CD1c-positive myeloid dendritic cell (primary cell): ENCODE results near the gene C2CD2L.
"Not testable (repeated sequence)": the region's sequence is repeated elsewhere in the genome, so short reads cannot be mapped to it uniquely, and the experiment has no call there.

ENCODE experiments used
- DNase-seq: peaks from one replicate; pipeline ENCODE4 v3.0.0-alpha.2; 2016; ENCODE audit errors: extremely low spot score

The C2CD2L gene

GRCh38 chr11:119115484-119116234, 8.5 kb downstream of the C2CD2L start:
- DNase-seq, result peak; percentile 83

- no peak for DNase-seq
These were observed 9.1 kb downstream of the C2CD2L start for GRCh38 chr11:119116235-119116594.

GRCh38 chr11:119116601-119117000, 9.5 kb downstream of the C2CD2L start:
- DNase-seq, result no peak

- DNase-seq, result no peak
These were observed 10.0 kb downstream of the C2CD2L start for GRCh38 chr11:119117004-119117706.

GRCh38 chr11:119118227-119118626, 11.1 kb downstream of the C2CD2L start:
- no peak for DNase-seq

GRCh38 chr11:119118946-119119345, 11.8 kb downstream of the C2CD2L start:
- DNase-seq, result no peak

GRCh38 chr11:119120639-119121007, 13.5 kb downstream of the C2CD2L start:
- DNase-seq, result no peak

GRCh38 chr11:119121008-119121810, 14.1 kb downstream of the C2CD2L start, which contains the start of gene HINFP:
Gene HINFP (plus strand): TSS chr11:119121580. CDS start chr11:119126945, 5,365 bp downstream.
- peak; percentile 99 for DNase-seq

- DNase-seq, result no peak
These were observed 14.6 kb downstream of the C2CD2L start for GRCh38 chr11:119121811-119122124.

- DNase-seq, result no peak
These were observed 18.7 kb downstream of the C2CD2L start for GRCh38 chr11:119125821-119126220.

GRCh38 chr11:119126675-119127268, 19.6 kb downstream of the C2CD2L start:
- DNase-seq, result no peak

- no peak for DNase-seq
These were observed 23.5 kb downstream of the C2CD2L start for GRCh38 chr11:119130662-119131061.

GRCh38 chr11:119134389-119134978, 27.3 kb downstream of the C2CD2L start:
- peak; percentile 60 for DNase-seq

- DNase-seq, result not testable (repeated sequence)
These were observed 32.1 kb downstream of the C2CD2L start for GRCh38 chr11:119139276-119139675.

GRCh38 chr11:119144825-119145486, 37.8 kb downstream of the C2CD2L start:
- DNase-seq, result peak; percentile 67

- DNase-seq, result no peak
These were observed 38.4 kb downstream of the C2CD2L start for GRCh38 chr11:119145551-119145950.

GRCh38 chr11:119147604-119148333, 40.6 kb downstream of the C2CD2L start:
- no peak for DNase-seq

GRCh38 chr11:119148720-119149017, 41.5 kb downstream of the C2CD2L start:
- no peak for DNase-seq

- no peak for DNase-seq
These were observed 42.1 kb downstream of the C2CD2L start, which contains the start of gene ABCG4 for GRCh38 chr11:119149018-119149785. Gene ABCG4 (plus strand): TSS chr11:119149052. CDS start chr11:119149966, 914 bp downstream.

- DNase-seq, result no peak
These were observed 42.7 kb downstream of the C2CD2L start for GRCh38 chr11:119149786-119150275.
